Neuronal stem cell (in vitro differentiated cells): ENCODE data around the gene COX7A2.

ENCODE experiments used
- DNase-seq: peaks from one replicate; pipeline ENCODE4 v3.0.0-alpha.2; 2013; ENCODE audit warnings: low spot score
- H2AFZ ChIP-seq: one replicate; pipeline ENCODE4 v1.6.1; 2013; ENCODE audit warnings: mild to moderate bottlenecking, low read length, inconsistent platforms
- H2AK5ac ChIP-seq: 2 replicates; pipeline ENCODE4 v1.6.1; 2013; ENCODE audit warnings: low read depth, mild to moderate bottlenecking, inconsistent platforms, low read length, moderate library complexity, mixed read lengths
- H2BK120ac ChIP-seq: 2 replicates; pipeline ENCODE4 v1.6.1; 2013; ENCODE audit warnings: low read depth, mild to moderate bottlenecking, inconsistent platforms, low read length, moderate library complexity, mixed read lengths
- H2BK12ac ChIP-seq: one replicate; pipeline ENCODE4 v1.6.1; 2013; ENCODE audit warnings: low read length, inconsistent platforms
- H2BK15ac ChIP-seq: 2 replicates; pipeline ENCODE4 v1.6.1; 2013; ENCODE audit warnings: mild to moderate bottlenecking, low read length, inconsistent platforms, mixed read lengths
- H2BK5ac ChIP-seq: one replicate; pipeline ENCODE4 v1.6.1; 2013; ENCODE audit warnings: inconsistent platforms, mild to moderate bottlenecking, low read length, moderate library complexity
- H3K14ac ChIP-seq: one replicate; pipeline ENCODE4 v1.6.1; 2013; ENCODE audit warnings: low read length, inconsistent platforms
- H3K18ac ChIP-seq: 2 replicates; pipeline ENCODE4 v1.6.1; 2013; ENCODE audit warnings: low read length, inconsistent platforms
- H3K23ac ChIP-seq: 2 replicates; pipeline ENCODE4 v1.6.1; 2013; ENCODE audit warnings: low read depth, mild to moderate bottlenecking, mixed read lengths, low read length, inconsistent platforms; ENCODE audit not compliant: poor library complexity
- H3K27ac ChIP-seq: replicated peaks from 3 replicates; pipeline ENCODE4 v1.5.1; 2013; ENCODE audit warnings: low read length, inconsistent platforms
- H3K27me3 ChIP-seq, 3 experiments: 2 replicates each; pipeline ENCODE4 v1.6.1; 2013; ENCODE audit warnings: low read length in 3 of 3, mild to moderate bottlenecking in 2 of 3, inconsistent platforms in 1 of 3, low read depth in 1 of 3, mixed read lengths in 1 of 3, moderate library complexity in 1 of 3; ENCODE audit not compliant: control insufficient read depth in 3 of 3, insufficient read depth in 3 of 3
- H3K36me3 ChIP-seq, 2 donors: replicated peaks in 1 of 2; 2 replicates each; pipeline ENCODE4 v1.6.1; 2013; ENCODE audit warnings: low read length in 2 of 2; ENCODE audit not compliant: control insufficient read depth in 2 of 2, insufficient read depth in 2 of 2
- H3K4ac ChIP-seq: 2 replicates; pipeline ENCODE4 v1.6.1; 2013; ENCODE audit warnings: inconsistent platforms, mild to moderate bottlenecking, low read length, moderate library complexity
- H3K4me1 ChIP-seq, 2 donors: 1 replicate in 1 of 2; 2 replicates in 1 of 2; pipeline ENCODE4 v1.6.1; 2013; ENCODE audit warnings: low read length in 2 of 2, low read depth in 1 of 2; ENCODE audit not compliant: control insufficient read depth in 2 of 2, insufficient read depth in 1 of 2
- H3K4me2 ChIP-seq: one replicate; pipeline ENCODE4 v1.6.1; 2013; ENCODE audit warnings: mild to moderate bottlenecking, low read length, inconsistent platforms; ENCODE audit not compliant: insufficient read depth, poor library complexity, severe bottlenecking
- H3K4me3 ChIP-seq, 2 donors: 2 replicates each; pipeline ENCODE4 v1.5.1; 2013; ENCODE audit warnings: low read length in 2 of 2, mild to moderate bottlenecking in 2 of 2, inconsistent platforms in 1 of 2, moderate library complexity in 1 of 2
- H3K79me1 ChIP-seq: one replicate; pipeline ENCODE4 v1.6.1; 2013; ENCODE audit warnings: low read depth, mild to moderate bottlenecking, inconsistent platforms, low read length, moderate library complexity
- H3K9ac ChIP-seq: one replicate; pipeline ENCODE4 v1.6.1; 2013; ENCODE audit warnings: mild to moderate bottlenecking, low read depth, low read length, inconsistent platforms; ENCODE audit not compliant: poor library complexity
- H3K9me3 ChIP-seq, 2 donors: replicated peaks in 1 of 2; 2 replicates each; pipeline versions ENCODE3 to v1.6.1; 2013; ENCODE audit warnings: low read length in 2 of 2, mild to moderate bottlenecking in 2 of 2, inconsistent platforms in 1 of 2, low read depth in 1 of 2, mixed read lengths in 1 of 2, moderate library complexity in 1 of 2; ENCODE audit not compliant: control insufficient read depth in 2 of 2, insufficient read depth in 1 of 2
- H4K8ac ChIP-seq: one replicate; pipeline ENCODE4 v1.6.1; 2013; ENCODE audit warnings: low read depth, mild to moderate bottlenecking, inconsistent platforms, low read length, moderate library complexity
- H4K91ac ChIP-seq: one replicate; pipeline ENCODE4 v1.6.1; 2013; ENCODE audit warnings: low read length, low read depth, mild to moderate bottlenecking, inconsistent platforms; ENCODE audit not compliant: poor library complexity
- WGBS, 2 donors: extraction: QIAGEN DNeasy Blood & Tissue Kit; methylation state at CpG; one replicate each; pipeline ENCODE4 v1.1.7; 2013; ENCODE audit warnings: missing lambda C conversion rate in 2 of 2, mixed read lengths in 1 of 2; ENCODE audit not compliant: insufficient read length in 2 of 2, insufficient replicate concordance in 1 of 2; ENCODE audit errors: extremely low coverage in 2 of 2; 5-methylcytosine and 5-hydroxymethylcytosine counted together

Gene COX7A2

DNA sequence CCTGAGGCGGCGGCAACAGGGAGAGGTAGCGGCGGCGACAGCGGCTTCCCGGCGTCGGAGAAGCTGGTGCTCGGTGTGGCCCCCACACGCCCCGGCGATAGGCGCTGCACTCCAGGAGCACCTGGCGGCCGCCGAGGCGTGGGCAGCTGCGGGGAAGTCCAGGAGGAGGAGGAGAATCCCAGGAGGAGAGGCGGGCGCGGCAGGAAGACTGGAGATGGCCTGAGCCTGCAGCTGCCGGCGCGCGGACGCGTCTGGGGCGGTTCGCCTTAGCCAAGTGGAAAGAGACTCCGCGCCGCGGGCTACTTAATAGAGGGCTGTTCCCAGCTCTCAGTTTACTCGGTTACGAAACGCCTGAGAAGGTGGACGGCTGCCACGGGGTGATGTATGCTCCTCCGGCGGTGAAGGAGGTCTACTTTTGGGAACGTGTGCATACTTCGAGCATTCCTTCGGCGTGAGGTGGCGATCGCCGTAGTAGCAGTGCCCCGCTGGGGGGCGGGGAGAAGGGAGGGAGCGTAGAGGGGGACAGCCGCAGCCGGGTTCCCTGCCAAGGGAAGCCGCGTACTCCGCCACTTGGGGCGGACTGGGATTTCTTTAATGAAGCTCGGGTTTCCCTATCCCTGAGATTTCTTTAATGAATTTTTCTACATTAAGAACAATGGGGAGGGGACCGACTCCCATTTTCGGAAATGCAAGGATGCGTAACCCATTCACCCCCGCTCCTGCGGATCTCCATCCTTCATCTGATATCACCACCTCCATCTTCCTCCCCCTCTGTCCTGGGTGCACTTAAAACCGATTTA lies 37.6 kb downstream of the COX7A2 start, which contains the start of gene COL12A1:
Gene COL12A1 (minus strand): TSS at position 278 of the 800 bp plus-strand sequence. CDS start 3,261 bp downstream, outside the sequence.
- Histone ChIP-seq H3K9me3 (no peaks in the 10 kb centered on the region), H4K8ac (no peak within 1 kb of the TSS), H3K23ac (peak within 1 kb of the TSS; percentile 81), H2BK12ac (no peak within 1 kb of the TSS), H3K18ac (peak within 1 kb of the TSS; percentile 89), H3K14ac (no peak within 1 kb of the TSS), H3K4me1 (peaks cover 5 to 25% of the 10 kb centered on the region in 2 donors), H2BK5ac (no peak within 1 kb of the TSS), H3K27ac (no peak within 1 kb of the TSS), H3K4ac (no peak within 1 kb of the TSS), H3K36me3 (no peaks in the 10 kb centered on the region), H2AK5ac (no peak within 1 kb of the TSS), H2BK120ac (no peak within 1 kb of the TSS), H3K4me2 (peak within 1 kb of the TSS; percentile 96), H4K91ac (no peak within 1 kb of the TSS), H3K27me3 (peaks cover 26 to 98% (median 71%) of the 10 kb centered on the region in 3 experiments), H2AFZ (peak within 1 kb of the TSS; percentile 87), H3K9ac (peak within 1 kb of the TSS; percentile 61), H3K79me1 (no peaks in the 10 kb centered on the region), H2BK15ac (peak within 1 kb of the TSS; percentile 34), H3K4me3 (peak within 1 kb of the TSS in 1 of 2 donors; percentile 77)
- peak; percentile 70 for DNase-seq
- WGBS, 2 donors: no CpG with 5 or more reads among the region's 64 CpGs

- no peak overlapping the region for H2AK5ac ChIP-seq
- H3K18ac ChIP-seq: peak overlapping the region; percentile 32
- H3K79me1 ChIP-seq: no peaks in the 10 kb centered on the region
- H3K4me2 ChIP-seq: peak overlapping the region; percentile 96
- H3K36me3 ChIP-seq: no peaks in the 10 kb centered on the region
- no CpG with 5 or more reads among the region's 47 CpGs for WGBS, 2 donors
- peak overlapping the region; percentile 87 for H2AFZ ChIP-seq
- H4K91ac ChIP-seq: no peak overlapping the region
- no peak overlapping the region for H3K9ac ChIP-seq
- H3K23ac ChIP-seq: peak overlapping the region; percentile 81
- no peak overlapping the region for H2BK12ac ChIP-seq
- H2BK120ac ChIP-seq: no peak overlapping the region
- H4K8ac ChIP-seq: no peak overlapping the region
- H3K27ac ChIP-seq: no peak overlapping the region
- no peak overlapping the region for H2BK15ac ChIP-seq
- no peak overlapping the region for H3K4ac ChIP-seq
- no peak overlapping the region for H2BK5ac ChIP-seq
- peaks cover 26 to 94% (median 71%) of the 10 kb centered on the region in 3 experiments for H3K27me3 ChIP-seq
- no peak overlapping the region for H3K14ac ChIP-seq
- no peaks in the 10 kb centered on the region for H3K9me3 ChIP-seq
- peak overlapping the region in 1 of 2 donors; percentile 77 for H3K4me3 ChIP-seq
- peak; percentile 38 for DNase-seq
- H3K4me1 ChIP-seq: peaks cover 5 to 25% of the 10 kb centered on the region in 2 donors
Observed at GRCh38 chr6:75204959-75205775, 38.4 kb downstream of the COX7A2 start.

DNA sequence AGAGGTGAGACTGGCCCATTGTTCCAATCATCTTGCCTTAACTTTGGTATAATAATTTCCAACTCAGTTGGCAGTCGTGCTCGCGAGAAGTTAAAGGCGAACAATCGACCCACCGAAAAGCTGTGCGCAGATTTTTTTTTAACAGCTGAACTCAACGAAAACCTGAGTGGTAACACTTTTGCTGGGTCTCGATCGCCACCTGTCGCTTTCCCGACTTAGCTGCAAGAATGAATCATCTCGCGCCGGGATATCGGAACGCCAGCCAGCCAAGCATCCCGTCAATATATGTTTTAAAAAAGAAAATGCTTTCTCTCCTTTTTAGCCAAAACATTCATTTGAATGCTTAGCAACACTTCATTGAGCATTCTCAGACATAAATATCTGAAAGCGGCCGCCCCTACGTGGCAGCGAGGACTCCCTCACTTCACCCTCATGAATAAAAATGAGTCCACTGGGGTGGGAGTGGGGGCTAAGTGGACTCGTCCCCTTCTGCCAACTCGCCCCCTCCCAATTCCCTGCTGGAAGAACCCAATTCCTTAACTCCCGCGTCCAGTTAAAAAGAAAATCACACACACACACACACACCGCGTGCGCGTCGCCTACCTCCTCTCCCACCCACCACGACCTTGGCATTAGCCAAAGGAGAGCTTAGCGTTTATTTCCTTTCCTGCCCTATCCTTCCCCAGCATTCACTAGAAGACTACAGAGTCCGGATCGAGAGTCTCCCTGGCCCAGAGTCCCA lies 39.2 kb downstream of the COX7A2 start:
- Histone ChIP-seq H3K4me2 (peak overlapping the region; percentile 96), H4K91ac (no peak overlapping the region), H3K9ac (no peak overlapping the region), H3K4ac (no peak overlapping the region), H2AFZ (peak overlapping the region; percentile 87), H3K27ac (no peak overlapping the region), H2BK15ac (no peak overlapping the region), H3K4me1 (peaks cover 5 to 25% of the 10 kb centered on the region in 2 donors), H3K23ac (no peak overlapping the region), H4K8ac (no peak overlapping the region), H3K18ac (no peak overlapping the region), H3K79me1 (no peaks in the 10 kb centered on the region), H3K9me3 (no peaks in the 10 kb centered on the region), H2AK5ac (no peak overlapping the region), H2BK12ac (no peak overlapping the region), H3K14ac (no peak overlapping the region), H3K27me3 (peaks cover 26 to 86% (median 71%) of the 10 kb centered on the region in 3 experiments), H2BK120ac (no peak overlapping the region), H3K4me3 (peak overlapping the region in 1 of 2 donors; percentile 77), H3K36me3 (no peaks in the 10 kb centered on the region), H2BK5ac (no peak overlapping the region)
- WGBS, 2 donors: no CpG with 5 or more reads among the region's 35 CpGs
- DNase-seq: peak; percentile 61
